Cerebellar cortex (tissue), 1 donor: ENCODE measurements around the gene LGALS13.

ENCODE experiments used
- DNase-seq: peaks from one replicate; pipeline ENCODE4 v3.0.0-alpha.2; 2015; ENCODE audit warnings: low spot score

LGALS13 gene

GRCh38 chr19:39602224-39602623 lies at the start of gene LGALS13:
Gene LGALS13, plus strand, starts transcription at chr19:39602524. Its CDS starts 45 bp downstream, at chr19:39602569.
- peak; percentile 4 for DNase-seq

- no peak for DNase-seq
Measured at GRCh38 chr19:39553082-39553652, 49.2 kb upstream of the LGALS13 start.

GRCh38 chr19:39554701-39555311 lies 47.5 kb upstream of the LGALS13 start:
- no peak for DNase-seq

- no peak for DNase-seq
Measured at GRCh38 chr19:39555883-39556282, 46.4 kb upstream of the LGALS13 start.

GRCh38 chr19:39557811-39558623 lies 44.3 kb upstream of the LGALS13 start:
- DNase-seq, result no peak

GRCh38 chr19:39558624-39559117 lies 43.7 kb upstream of the LGALS13 start:
- no peak for DNase-seq

GRCh38 chr19:39563408-39563807 lies 38.9 kb upstream of the LGALS13 start:
- DNase-seq, result no peak

GRCh38 chr19:39566064-39566463 lies 36.3 kb upstream of the LGALS13 start:
- no peak for DNase-seq

- no peak for DNase-seq
Measured at GRCh38 chr19:39568604-39569003, 33.7 kb upstream of the LGALS13 start.

- DNase-seq, result no peak
Measured at GRCh38 chr19:39582442-39582841, 19.9 kb upstream of the LGALS13 start.

- no peak for DNase-seq
Measured at GRCh38 chr19:39582891-39583625, 19.3 kb upstream of the LGALS13 start.

- DNase-seq, result no peak
Measured at GRCh38 chr19:39587496-39587895, 14.8 kb upstream of the LGALS13 start.

- no peak for DNase-seq
Measured at GRCh38 chr19:39588066-39588465, 14.3 kb upstream of the LGALS13 start.

- DNase-seq, result no peak
Measured at GRCh38 chr19:39590265-39590664, 12.1 kb upstream of the LGALS13 start.

- DNase-seq, result no peak
Measured at GRCh38 chr19:39592381-39592780, 9.9 kb upstream of the LGALS13 start.

- no peak for DNase-seq
Measured at GRCh38 chr19:39595950-39596349, 6.4 kb upstream of the LGALS13 start.

- no peak for DNase-seq
Measured at GRCh38 chr19:39596911-39597310, 5.4 kb upstream of the LGALS13 start.

- DNase-seq, result peak; percentile 1
Measured at GRCh38 chr19:39599116-39599515, 3.2 kb upstream of the LGALS13 start.

- DNase-seq, result no peak
Measured at GRCh38 chr19:39603825-39604224, 1.5 kb downstream of the LGALS13 start.

- no peak for DNase-seq
Measured at GRCh38 chr19:39607021-39607420, 4.7 kb downstream of the LGALS13 start.

GRCh38 chr19:39607561-39607960 lies 5.2 kb downstream of the LGALS13 start:
- no peak for DNase-seq

GRCh38 chr19:39613597-39613996 lies 11.3 kb downstream of the LGALS13 start:
- DNase-seq, result no peak
